ENCODE data around the gene DNMT3A.

DNA sequence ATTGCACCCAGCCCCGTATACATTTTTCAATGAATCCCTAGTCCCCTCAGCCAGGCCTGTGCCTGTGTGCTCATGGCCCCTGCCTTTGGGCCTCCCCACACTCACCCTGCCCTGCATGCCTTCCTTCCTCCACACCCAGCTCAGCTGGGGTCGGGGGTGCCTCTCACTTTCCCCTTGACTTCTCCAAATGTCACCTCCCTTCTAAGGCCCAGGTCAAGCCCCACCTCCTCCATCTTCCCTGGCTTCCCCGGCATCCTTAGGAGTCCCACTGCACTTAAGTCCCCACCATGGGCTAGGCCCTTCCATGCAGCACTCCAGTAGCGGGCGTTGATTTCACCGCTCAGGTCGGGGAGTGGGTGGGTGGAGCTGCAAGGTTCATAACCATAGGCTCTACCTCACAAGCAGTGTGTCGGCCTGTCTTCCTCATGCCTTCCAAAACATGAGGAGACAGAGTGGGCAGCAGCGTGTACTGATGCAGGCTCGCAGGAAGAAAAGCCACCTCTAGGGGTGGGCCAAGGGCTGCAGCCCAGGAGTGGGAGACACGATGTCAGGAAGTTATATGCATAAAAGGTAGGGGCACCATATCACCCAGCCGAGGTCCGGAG is 47.7 kb downstream of the DNMT3A start:
- TF ChIP-seq SUZ12 (IDR thresholded peaks at IDR 0.05) (no peak), FOXM1 (IDR thresholded peaks at IDR 0.05; ENCODE audit: borderline replicate concordance) (no peak), BHLHE40 (IDR thresholded peaks at IDR 0.05; ENCODE audit: borderline replicate concordance) (no peak), CTBP1 (IDR thresholded peaks at IDR 0.05; ENCODE audit: borderline replicate concordance) (no peak), FOXK2 (IDR thresholded peaks at IDR 0.05) (no peak), HDGF (IDR thresholded peaks at IDR 0.05; ENCODE audit: borderline replicate concordance) (no peak), ARNT (IDR thresholded peaks at IDR 0.05) (no peak), SP1 (IDR thresholded peaks at IDR 0.05) (no peak)
- TF ChIP-seq, protein P1, sequence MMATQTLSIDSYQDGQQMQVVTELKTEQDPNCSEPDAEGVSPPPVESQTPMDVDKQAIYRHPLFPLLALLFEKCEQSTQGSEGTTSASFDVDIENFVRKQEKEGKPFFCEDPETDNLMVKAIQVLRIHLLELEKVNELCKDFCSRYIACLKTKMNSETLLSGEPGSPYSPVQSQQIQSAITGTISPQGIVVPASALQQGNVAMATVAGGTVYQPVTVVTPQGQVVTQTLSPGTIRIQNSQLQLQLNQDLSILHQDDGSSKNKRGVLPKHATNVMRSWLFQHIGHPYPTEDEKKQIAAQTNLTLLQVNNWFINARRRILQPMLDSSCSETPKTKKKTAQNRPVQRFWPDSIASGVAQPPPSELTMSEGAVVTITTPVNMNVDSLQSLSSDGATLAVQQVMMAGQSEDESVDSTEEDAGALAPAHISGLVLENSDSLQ (IDR thresholded peaks at IDR 0.05) = no peak

Data from HEK293T (cell line).